ENCODE data around the gene STARD13.

STARD13 gene

GRCh38 chr13:33274264-33274663, 11.3 kb downstream of the STARD13 start:
- H3K27me3 Mint-ChIP-seq = peaks cover 12% of the 10 kb centered on the region
- H3K9me3 Mint-ChIP-seq (ENCODE audit: low read depth) = no peaks in the 10 kb centered on the region
- no peaks in the 10 kb centered on the region for H3K36me3 Mint-ChIP-seq
- H3K27ac Mint-ChIP-seq = no peak overlapping the region
- H3K4me3 Mint-ChIP-seq = no peak overlapping the region
- no peaks in the 10 kb centered on the region for H3K4me1 Mint-ChIP-seq (ENCODE audit: low read depth)

GRCh38 chr13:33272531-33273124, 12.9 kb downstream of the STARD13 start:
- H3K4me3 Mint-ChIP-seq = no peak overlapping the region
- H3K36me3 Mint-ChIP-seq = no peaks in the 10 kb centered on the region
- H3K4me1 Mint-ChIP-seq (ENCODE audit: low read depth) = no peaks in the 10 kb centered on the region
- H3K9me3 Mint-ChIP-seq (ENCODE audit: low read depth) = no peaks in the 10 kb centered on the region
- H3K27me3 Mint-ChIP-seq = peaks cover 8% of the 10 kb centered on the region
- H3K27ac Mint-ChIP-seq = no peak overlapping the region

- Mint-ChIP-seq H3K27ac (no peak overlapping the region), H3K36me3 (no peaks in the 10 kb centered on the region), H3K4me1 (ENCODE audit: low read depth) (no peaks in the 10 kb centered on the region), H3K9me3 (ENCODE audit: low read depth) (no peaks in the 10 kb centered on the region), H3K27me3 (peaks cover 5% of the 10 kb centered on the region), H3K4me3 (no peak overlapping the region)
These were observed 13.8 kb downstream of the STARD13 start for GRCh38 chr13:33271759-33272158.

- Mint-ChIP-seq H3K4me1 (ENCODE audit: low read depth) (no peaks in the 10 kb centered on the region), H3K36me3 (no peaks in the 10 kb centered on the region), H3K9me3 (ENCODE audit: low read depth) (no peaks in the 10 kb centered on the region), H3K4me3 (no peak overlapping the region), H3K27me3 (peaks cover 5% of the 10 kb centered on the region), H3K27ac (no peak overlapping the region)
These were observed 14.5 kb downstream of the STARD13 start for GRCh38 chr13:33270895-33271538.

GRCh38 chr13:33265607-33266006, 19.9 kb downstream of the STARD13 start:
- H3K4me3 Mint-ChIP-seq = no peak overlapping the region
- no peak overlapping the region for H3K27ac Mint-ChIP-seq
- peaks cover 2% of the 10 kb centered on the region for H3K27me3 Mint-ChIP-seq
- no peaks in the 10 kb centered on the region for H3K4me1 Mint-ChIP-seq (ENCODE audit: low read depth)
- H3K9me3 Mint-ChIP-seq (ENCODE audit: low read depth) = no peaks in the 10 kb centered on the region
- H3K36me3 Mint-ChIP-seq = no peaks in the 10 kb centered on the region

GRCh38 chr13:33265133-33265532, 20.4 kb downstream of the STARD13 start:
- Mint-ChIP-seq H3K36me3 (no peaks in the 10 kb centered on the region), H3K9me3 (ENCODE audit: low read depth) (no peaks in the 10 kb centered on the region), H3K4me3 (no peak overlapping the region), H3K27ac (no peak overlapping the region), H3K4me1 (ENCODE audit: low read depth) (no peaks in the 10 kb centered on the region), H3K27me3 (peaks cover 1% of the 10 kb centered on the region)

GRCh38 chr13:33264620-33264978, 21.0 kb downstream of the STARD13 start:
- no peaks in the 10 kb centered on the region for H3K9me3 Mint-ChIP-seq (ENCODE audit: low read depth)
- H3K4me3 Mint-ChIP-seq = no peak overlapping the region
- no peak overlapping the region for H3K27ac Mint-ChIP-seq
- H3K27me3 Mint-ChIP-seq = peaks cover 1% of the 10 kb centered on the region
- no peaks in the 10 kb centered on the region for H3K36me3 Mint-ChIP-seq
- H3K4me1 Mint-ChIP-seq (ENCODE audit: low read depth) = no peaks in the 10 kb centered on the region

GRCh38 chr13:33263976-33264619, 21.5 kb downstream of the STARD13 start:
- H3K4me3 Mint-ChIP-seq = no peak overlapping the region
- H3K27me3 Mint-ChIP-seq = no peaks in the 10 kb centered on the region
- no peaks in the 10 kb centered on the region for H3K9me3 Mint-ChIP-seq (ENCODE audit: low read depth)
- no peak overlapping the region for H3K27ac Mint-ChIP-seq
- no peaks in the 10 kb centered on the region for H3K36me3 Mint-ChIP-seq
- H3K4me1 Mint-ChIP-seq (ENCODE audit: low read depth) = no peaks in the 10 kb centered on the region

- Mint-ChIP-seq H3K27me3 (no peaks in the 10 kb centered on the region), H3K4me1 (ENCODE audit: low read depth) (no peaks in the 10 kb centered on the region), H3K4me3 (no peak overlapping the region), H3K36me3 (no peaks in the 10 kb centered on the region), H3K9me3 (ENCODE audit: low read depth) (no peaks in the 10 kb centered on the region), H3K27ac (no peak overlapping the region)
These were observed 22.1 kb downstream of the STARD13 start for GRCh38 chr13:33263484-33263883.

- no peak overlapping the region for H3K27ac Mint-ChIP-seq
- no peaks in the 10 kb centered on the region for H3K4me1 Mint-ChIP-seq (ENCODE audit: low read depth)
- H3K36me3 Mint-ChIP-seq = no peaks in the 10 kb centered on the region
- no peaks in the 10 kb centered on the region for H3K9me3 Mint-ChIP-seq (ENCODE audit: low read depth)
- no peaks in the 10 kb centered on the region for H3K27me3 Mint-ChIP-seq
- H3K4me3 Mint-ChIP-seq = no peak overlapping the region
These were observed 22.6 kb downstream of the STARD13 start for GRCh38 chr13:33262997-33263396.

- Mint-ChIP-seq H3K9me3 (ENCODE audit: low read depth) (no peaks in the 10 kb centered on the region), H3K27me3 (no peaks in the 10 kb centered on the region), H3K4me1 (ENCODE audit: low read depth) (no peaks in the 10 kb centered on the region), H3K27ac (no peak overlapping the region), H3K36me3 (no peaks in the 10 kb centered on the region), H3K4me3 (no peak overlapping the region)
These were observed 23.0 kb downstream of the STARD13 start for GRCh38 chr13:33262594-33262993.

- no peaks in the 10 kb centered on the region for H3K27me3 Mint-ChIP-seq
- no peaks in the 10 kb centered on the region for H3K9me3 Mint-ChIP-seq (ENCODE audit: low read depth)
- no peaks in the 10 kb centered on the region for H3K36me3 Mint-ChIP-seq
- H3K4me1 Mint-ChIP-seq (ENCODE audit: low read depth) = no peaks in the 10 kb centered on the region
- H3K4me3 Mint-ChIP-seq = no peak overlapping the region
- no peak overlapping the region for H3K27ac Mint-ChIP-seq
These were observed 23.5 kb downstream of the STARD13 start for GRCh38 chr13:33262062-33262487.

GRCh38 chr13:33261387-33262061, 24.0 kb downstream of the STARD13 start:
- H3K27ac Mint-ChIP-seq = no peak overlapping the region
- H3K9me3 Mint-ChIP-seq (ENCODE audit: low read depth) = no peaks in the 10 kb centered on the region
- H3K36me3 Mint-ChIP-seq = no peaks in the 10 kb centered on the region
- H3K4me3 Mint-ChIP-seq = no peak overlapping the region
- no peaks in the 10 kb centered on the region for H3K27me3 Mint-ChIP-seq
- H3K4me1 Mint-ChIP-seq (ENCODE audit: low read depth) = no peaks in the 10 kb centered on the region

- no peaks in the 10 kb centered on the region for H3K9me3 Mint-ChIP-seq (ENCODE audit: low read depth)
- no peak overlapping the region for H3K27ac Mint-ChIP-seq
These were observed 25.1 kb downstream of the STARD13 start for GRCh38 chr13:33260168-33261098.

More at GRCh38 chr13:33260168-33261098, 25.1 kb downstream of the STARD13 start:
- H3K4me1 Mint-ChIP-seq (ENCODE audit: low read depth) = no peaks in the 10 kb centered on the region
- H3K36me3 Mint-ChIP-seq = no peaks in the 10 kb centered on the region
- no peaks in the 10 kb centered on the region for H3K27me3 Mint-ChIP-seq
- H3K4me3 Mint-ChIP-seq = no peak overlapping the region

All from activated naive CD8-positive, alpha-beta T cell (primary cell).